ENCODE measurements around the gene WDR46.
"Not testable (repeated sequence)": the region's sequence is repeated elsewhere in the genome, so short reads cannot be mapped to it uniquely, and the experiment has no call there.

Gene WDR46

GRCh38 chr6:33271117-33271467, 17.9 kb downstream of the WDR46 start:
- Histone ChIP-seq H3K9me3 (ENCODE audit: insufficient read depth, low read length) (no peaks in the 10 kb centered on the region), H3K27me3 (ENCODE audit: insufficient read depth, insufficient read length) (no peaks in the 10 kb centered on the region), H3K36me3 (ENCODE audit: insufficient read depth, insufficient read length, low read length) (peaks cover 80% of the 10 kb centered on the region), H3K9ac (ENCODE audit: insufficient read length, low read depth) (peak overlapping the region; percentile 94), H3K4me1 (ENCODE audit: insufficient read depth, insufficient read length) (no peaks in the 10 kb centered on the region), H3K4me3 (ENCODE audit: insufficient read length, low read depth) (peak overlapping the region; percentile 86)
- no peak for TF ChIP-seq ZNF274 (IDR thresholded peaks at IDR 0.05; ENCODE audit: low read depth, low read length)
- DNase-seq (ENCODE audit: low read depth, low spot score) = no peak

GRCh38 chr6:33264015-33264414, 25.0 kb downstream of the WDR46 start:
- Histone ChIP-seq H3K27me3 (ENCODE audit: insufficient read depth, insufficient read length) (no peaks in the 10 kb centered on the region), H3K9ac (ENCODE audit: insufficient read length, low read depth) (no peak overlapping the region), H3K4me1 (ENCODE audit: insufficient read depth, insufficient read length) (no peaks in the 10 kb centered on the region), H3K4me3 (ENCODE audit: insufficient read length, low read depth) (no peak overlapping the region), H3K36me3 (ENCODE audit: insufficient read depth, insufficient read length, low read length) (peaks cover 57% of the 10 kb centered on the region), H3K9me3 (ENCODE audit: insufficient read depth, low read length) (no peaks in the 10 kb centered on the region)
- no peak for DNase-seq (ENCODE audit: low read depth, low spot score)
- TF ChIP-seq YY1 (IDR thresholded peaks at IDR 0.05; ENCODE audit: insufficient read depth, insufficient read length) (no peak), ZNF274 (IDR thresholded peaks at IDR 0.05; ENCODE audit: low read depth, low read length) (no peak), SUZ12 (IDR thresholded peaks at IDR 0.05; ENCODE audit: extremely low read depth, insufficient read depth, insufficient read length) (no peak)

DNA sequence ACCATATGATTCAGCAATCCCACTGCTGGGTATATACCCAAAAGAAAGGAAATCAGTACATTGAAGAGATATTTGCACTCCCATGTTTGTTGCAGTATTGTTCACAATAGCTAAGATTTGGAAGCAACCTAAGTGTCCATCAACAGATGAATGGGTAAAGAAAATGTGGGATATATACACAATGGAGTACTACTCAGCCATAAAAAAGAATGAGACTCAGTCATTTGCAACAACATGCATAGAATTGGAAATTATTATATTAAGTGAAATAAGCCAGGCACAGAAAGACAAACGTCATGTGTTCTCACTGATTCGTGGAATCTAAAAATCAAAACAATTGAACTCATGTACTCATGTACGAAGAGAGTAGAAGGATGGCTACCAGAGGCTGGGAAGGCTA, 26.5 kb downstream of the WDR46 start:
- not testable (repeated sequence) for H3K4me3 ChIP-seq (ENCODE audit: insufficient read length, low read depth); H3K4me1 ChIP-seq (ENCODE audit: insufficient read depth, insufficient read length); H3K9me3 ChIP-seq (ENCODE audit: insufficient read depth, low read length); DNase-seq (ENCODE audit: low read depth, low spot score); H3K27me3 ChIP-seq (ENCODE audit: insufficient read depth, insufficient read length); H3K9ac ChIP-seq (ENCODE audit: insufficient read length, low read depth)
- peaks cover 42% of the 10 kb centered on the region for H3K36me3 ChIP-seq (ENCODE audit: insufficient read depth, insufficient read length, low read length)

DNA sequence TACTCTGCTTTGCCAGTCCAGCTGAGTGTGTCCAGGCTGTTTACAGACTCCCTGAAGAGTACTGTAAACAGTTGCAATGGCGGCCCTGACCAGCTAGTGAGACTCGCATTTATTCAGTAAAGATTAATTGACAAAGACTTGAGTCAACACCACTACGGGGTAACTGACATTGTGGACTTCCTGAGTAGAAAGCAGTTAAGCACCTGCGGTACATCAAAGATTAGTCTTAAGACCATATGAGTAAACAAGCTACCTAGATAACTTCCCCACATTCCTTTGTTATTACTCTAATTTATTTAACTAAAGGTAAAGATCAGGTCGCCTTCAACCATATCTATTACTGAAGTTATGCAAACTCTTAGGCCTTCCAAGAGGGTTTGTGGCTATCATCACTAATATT, 30.0 kb downstream of the WDR46 start:
- TF ChIP-seq SUZ12 (IDR thresholded peaks at IDR 0.05; ENCODE audit: extremely low read depth, insufficient read depth, insufficient read length) (no peak), ZNF274 (IDR thresholded peaks at IDR 0.05; ENCODE audit: low read depth, low read length) (no peak), YY1 (IDR thresholded peaks at IDR 0.05; ENCODE audit: insufficient read depth, insufficient read length) (no peak)
- H3K27me3 ChIP-seq (ENCODE audit: insufficient read depth, insufficient read length) = no peaks in the 10 kb centered on the region
- DNase-seq (ENCODE audit: low read depth, low spot score) = no peak
- peaks cover 15% of the 10 kb centered on the region for H3K36me3 ChIP-seq (ENCODE audit: insufficient read depth, insufficient read length, low read length)
- no peaks in the 10 kb centered on the region for H3K4me1 ChIP-seq (ENCODE audit: insufficient read depth, insufficient read length)
- H3K4me3 ChIP-seq (ENCODE audit: insufficient read length, low read depth) = no peak overlapping the region
- no peak overlapping the region for H3K9ac ChIP-seq (ENCODE audit: insufficient read length, low read depth)
- no peaks in the 10 kb centered on the region for H3K9me3 ChIP-seq (ENCODE audit: insufficient read depth, low read length)

GRCh38 chr6:33254591-33254990, 34.4 kb downstream of the WDR46 start:
- peaks cover 2% of the 10 kb centered on the region for H3K4me1 ChIP-seq (ENCODE audit: insufficient read depth, insufficient read length)
- H3K9me3 ChIP-seq (ENCODE audit: insufficient read depth, low read length) = no peaks in the 10 kb centered on the region
- TF ChIP-seq YY1 (IDR thresholded peaks at IDR 0.05; ENCODE audit: insufficient read depth, insufficient read length) = no peak
- TF ChIP-seq ZNF274 (IDR thresholded peaks at IDR 0.05; ENCODE audit: low read depth, low read length) = no peak
- TF ChIP-seq SUZ12 (IDR thresholded peaks at IDR 0.05; ENCODE audit: extremely low read depth, insufficient read depth, insufficient read length) = no peak
- H3K9ac ChIP-seq (ENCODE audit: insufficient read length, low read depth) = no peak overlapping the region
- no peaks in the 10 kb centered on the region for H3K27me3 ChIP-seq (ENCODE audit: insufficient read depth, insufficient read length)
- H3K36me3 ChIP-seq (ENCODE audit: insufficient read depth, insufficient read length, low read length) = peaks cover 16% of the 10 kb centered on the region
- no peak for DNase-seq (ENCODE audit: low read depth, low spot score)
- no peak overlapping the region for H3K4me3 ChIP-seq (ENCODE audit: insufficient read length, low read depth)

DNA sequence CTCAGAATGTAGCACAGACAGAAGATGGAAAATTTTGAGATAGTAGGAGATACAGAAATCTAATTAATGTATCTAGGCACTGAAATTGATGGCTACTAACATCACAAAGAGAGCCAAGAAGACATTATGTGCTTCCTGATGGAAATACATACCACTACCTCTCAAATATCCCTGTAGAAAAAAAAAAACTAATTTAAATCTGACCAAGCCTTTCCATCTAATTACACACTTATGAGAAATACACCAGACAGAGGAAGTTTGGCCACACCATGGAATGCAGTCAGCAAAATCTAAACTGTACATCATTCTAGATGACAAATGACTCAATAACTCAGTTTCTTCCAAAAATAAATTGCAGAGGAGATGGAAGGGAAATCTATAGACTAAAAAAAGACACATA, 36.3 kb downstream of the WDR46 start:
- Histone ChIP-seq H3K4me3 (ENCODE audit: insufficient read length, low read depth) (no peak overlapping the region), H3K9me3 (ENCODE audit: insufficient read depth, low read length) (no peaks in the 10 kb centered on the region), H3K4me1 (ENCODE audit: insufficient read depth, insufficient read length) (peaks cover 3% of the 10 kb centered on the region), H3K36me3 (ENCODE audit: insufficient read depth, insufficient read length, low read length) (peaks cover 16% of the 10 kb centered on the region), H3K27me3 (ENCODE audit: insufficient read depth, insufficient read length) (peaks cover 3% of the 10 kb centered on the region), H3K9ac (ENCODE audit: insufficient read length, low read depth) (no peak overlapping the region)
- no peak for DNase-seq (ENCODE audit: low read depth, low spot score)
- TF ChIP-seq SUZ12 (IDR thresholded peaks at IDR 0.05; ENCODE audit: extremely low read depth, insufficient read depth, insufficient read length) = no peak

GRCh38 chr6:33251395-33252012, 37.5 kb downstream of the WDR46 start:
- Histone ChIP-seq H3K9ac (ENCODE audit: insufficient read length, low read depth) (peak overlapping the region; percentile 21), H3K9me3 (ENCODE audit: insufficient read depth, low read length) (no peaks in the 10 kb centered on the region), H3K27me3 (ENCODE audit: insufficient read depth, insufficient read length) (peaks cover 12% of the 10 kb centered on the region), H3K4me3 (ENCODE audit: insufficient read length, low read depth) (no peak overlapping the region), H3K4me1 (ENCODE audit: insufficient read depth, insufficient read length) (peaks cover 3% of the 10 kb centered on the region), H3K36me3 (ENCODE audit: insufficient read depth, insufficient read length, low read length) (peaks cover 16% of the 10 kb centered on the region)
- TF ChIP-seq SUZ12 (IDR thresholded peaks at IDR 0.05; ENCODE audit: extremely low read depth, insufficient read depth, insufficient read length) = no peak
- no peak for TF ChIP-seq ZNF274 (IDR thresholded peaks at IDR 0.05; ENCODE audit: low read depth, low read length)
- TF ChIP-seq YY1 (IDR thresholded peaks at IDR 0.05; ENCODE audit: insufficient read depth, insufficient read length) = no peak
- DNase-seq (ENCODE audit: low read depth, low spot score) = no peak

DNA sequence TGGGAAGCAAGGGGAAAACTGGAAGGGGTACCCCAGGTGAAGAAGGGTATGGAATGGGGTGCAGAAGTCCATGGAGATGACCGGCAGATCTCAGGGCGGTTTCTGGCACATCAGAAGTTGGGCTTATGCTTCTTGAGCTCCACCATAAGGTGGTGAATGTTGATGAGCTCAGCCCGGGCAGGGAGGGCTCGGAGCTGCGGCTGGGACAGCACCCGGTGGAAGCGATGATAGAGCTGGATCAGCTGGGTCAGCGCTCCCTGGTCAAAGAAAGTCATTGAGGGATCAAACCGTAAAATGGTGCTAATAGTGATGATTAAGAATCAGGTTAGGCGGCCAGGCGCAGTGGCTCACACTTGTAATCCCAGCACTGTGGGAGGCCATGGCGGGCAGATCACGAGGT, 38.3 kb downstream of the WDR46 start:
- H3K4me3 ChIP-seq (ENCODE audit: insufficient read length, low read depth) = no peak overlapping the region
- TF ChIP-seq ZNF274 (IDR thresholded peaks at IDR 0.05; ENCODE audit: low read depth, low read length) (no peak), YY1 (IDR thresholded peaks at IDR 0.05; ENCODE audit: insufficient read depth, insufficient read length) (no peak), SUZ12 (IDR thresholded peaks at IDR 0.05; ENCODE audit: extremely low read depth, insufficient read depth, insufficient read length) (no peak)
- H3K4me1 ChIP-seq (ENCODE audit: insufficient read depth, insufficient read length) = peaks cover 3% of the 10 kb centered on the region
- H3K9ac ChIP-seq (ENCODE audit: insufficient read length, low read depth) = no peak overlapping the region
- no peaks in the 10 kb centered on the region for H3K9me3 ChIP-seq (ENCODE audit: insufficient read depth, low read length)
- peaks cover 18% of the 10 kb centered on the region for H3K27me3 ChIP-seq (ENCODE audit: insufficient read depth, insufficient read length)
- no peak for DNase-seq (ENCODE audit: low read depth, low spot score)
- H3K36me3 ChIP-seq (ENCODE audit: insufficient read depth, insufficient read length, low read length) = peaks cover 16% of the 10 kb centered on the region

All from NT2/D1 (cell line).